ENCODE results near the gene ATXN2.

DNA sequence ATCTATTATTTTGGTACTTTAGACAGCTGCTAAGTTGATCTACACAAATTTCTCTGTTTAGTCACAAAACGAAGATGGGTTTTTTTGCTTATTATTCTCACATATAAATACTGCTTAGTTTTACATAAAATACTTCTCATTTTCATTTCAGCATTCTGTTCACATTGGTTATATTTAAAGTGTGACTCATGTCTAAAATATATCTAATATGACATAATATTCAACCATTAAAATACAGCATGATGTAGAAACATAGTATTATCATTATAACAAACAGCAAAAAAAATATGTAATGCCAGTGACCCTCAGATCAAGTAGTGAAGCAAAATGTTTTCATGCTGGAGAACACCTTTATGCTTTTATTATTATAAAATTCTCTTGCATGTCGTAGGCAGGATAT, 129.7 kb downstream of the ATXN2 start:
- TF ChIP-seq, protein P1, sequence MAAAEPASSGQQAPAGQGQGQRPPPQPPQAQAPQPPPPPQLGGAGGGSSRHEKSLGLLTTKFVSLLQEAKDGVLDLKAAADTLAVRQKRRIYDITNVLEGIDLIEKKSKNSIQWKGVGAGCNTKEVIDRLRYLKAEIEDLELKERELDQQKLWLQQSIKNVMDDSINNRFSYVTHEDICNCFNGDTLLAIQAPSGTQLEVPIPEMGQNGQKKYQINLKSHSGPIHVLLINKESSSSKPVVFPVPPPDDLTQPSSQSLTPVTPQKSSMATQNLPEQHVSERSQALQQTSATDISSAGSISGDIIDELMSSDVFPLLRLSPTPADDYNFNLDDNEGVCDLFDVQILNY (CRISPR knock-in tag; IDR thresholded peaks at IDR 0.05) = no peak
- TF ChIP-seq NFATC4 (CRISPR knock-in tag; IDR thresholded peaks at IDR 0.05) (no peak), NFE2L1 (CRISPR knock-in tag; IDR thresholded peaks at IDR 0.05) (no peak), ELF4 (CRISPR knock-in tag; IDR thresholded peaks at IDR 0.05; ENCODE audit: low read depth) (no peak), CREM (CRISPR knock-in tag; IDR thresholded peaks at IDR 0.05) (no peak), SMAD3 (CRISPR knock-in tag; IDR thresholded peaks at IDR 0.05; ENCODE audit: borderline replicate concordance) (no peak)
- TF ChIP-seq, protein P2, sequence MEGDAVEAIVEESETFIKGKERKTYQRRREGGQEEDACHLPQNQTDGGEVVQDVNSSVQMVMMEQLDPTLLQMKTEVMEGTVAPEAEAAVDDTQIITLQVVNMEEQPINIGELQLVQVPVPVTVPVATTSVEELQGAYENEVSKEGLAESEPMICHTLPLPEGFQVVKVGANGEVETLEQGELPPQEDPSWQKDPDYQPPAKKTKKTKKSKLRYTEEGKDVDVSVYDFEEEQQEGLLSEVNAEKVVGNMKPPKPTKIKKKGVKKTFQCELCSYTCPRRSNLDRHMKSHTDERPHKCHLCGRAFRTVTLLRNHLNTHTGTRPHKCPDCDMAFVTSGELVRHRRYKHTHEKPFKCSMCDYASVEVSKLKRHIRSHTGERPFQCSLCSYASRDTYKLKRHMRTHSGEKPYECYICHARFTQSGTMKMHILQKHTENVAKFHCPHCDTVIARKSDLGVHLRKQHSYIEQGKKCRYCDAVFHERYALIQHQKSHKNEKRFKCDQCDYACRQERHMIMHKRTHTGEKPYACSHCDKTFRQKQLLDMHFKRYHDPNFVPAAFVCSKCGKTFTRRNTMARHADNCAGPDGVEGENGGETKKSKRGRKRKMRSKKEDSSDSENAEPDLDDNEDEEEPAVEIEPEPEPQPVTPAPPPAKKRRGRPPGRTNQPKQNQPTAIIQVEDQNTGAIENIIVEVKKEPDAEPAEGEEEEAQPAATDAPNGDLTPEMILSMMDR (IDR thresholded peaks at IDR 0.05) = no peak
- TF ChIP-seq, protein P3, sequence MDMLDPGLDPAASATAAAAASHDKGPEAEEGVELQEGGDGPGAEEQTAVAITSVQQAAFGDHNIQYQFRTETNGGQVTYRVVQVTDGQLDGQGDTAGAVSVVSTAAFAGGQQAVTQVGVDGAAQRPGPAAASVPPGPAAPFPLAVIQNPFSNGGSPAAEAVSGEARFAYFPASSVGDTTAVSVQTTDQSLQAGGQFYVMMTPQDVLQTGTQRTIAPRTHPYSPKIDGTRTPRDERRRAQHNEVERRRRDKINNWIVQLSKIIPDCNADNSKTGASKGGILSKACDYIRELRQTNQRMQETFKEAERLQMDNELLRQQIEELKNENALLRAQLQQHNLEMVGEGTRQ (CRISPR knock-in tag; IDR thresholded peaks at IDR 0.05) = no peak

Data from WTC11 (cell line).